ENCODE data around the gene TNNT2.

The TNNT2 gene

GRCh38 chr1:201356701-201357100, 20.8 kb downstream of the TNNT2 start:
- DNase-seq (ENCODE audit: low read depth), result no peak

- DNase-seq (ENCODE audit: low read depth), result no peak
Measured at GRCh38 chr1:201356236-201356635, 21.2 kb downstream of the TNNT2 start.

- DNase-seq (ENCODE audit: low read depth), result no peak
Measured at GRCh38 chr1:201355471-201355870, 22.0 kb downstream of the TNNT2 start.

GRCh38 chr1:201354901-201355295, 22.6 kb downstream of the TNNT2 start:
- no peak for DNase-seq (ENCODE audit: low read depth)

GRCh38 chr1:201354151-201354900, 23.2 kb downstream of the TNNT2 start:
- no peak for DNase-seq (ENCODE audit: low read depth)

GRCh38 chr1:201353186-201353940, 24.1 kb downstream of the TNNT2 start:
- no peak for DNase-seq (ENCODE audit: low read depth)

- DNase-seq (ENCODE audit: low read depth), result no peak
Measured at GRCh38 chr1:201351617-201352016, 25.9 kb downstream of the TNNT2 start.

- DNase-seq (ENCODE audit: low read depth), result no peak
Measured at GRCh38 chr1:201350884-201351283, 26.6 kb downstream of the TNNT2 start.

- no peak for DNase-seq (ENCODE audit: low read depth)
Measured at GRCh38 chr1:201350361-201350725, 27.1 kb downstream of the TNNT2 start.

GRCh38 chr1:201349092-201349491, 28.4 kb downstream of the TNNT2 start:
- DNase-seq (ENCODE audit: low read depth), result no peak

- DNase-seq (ENCODE audit: low read depth), result no peak
Measured at GRCh38 chr1:201348211-201348566, 29.3 kb downstream of the TNNT2 start.

GRCh38 chr1:201347498-201348210, 29.8 kb downstream of the TNNT2 start:
- DNase-seq (ENCODE audit: low read depth), result no peak

- no peak for DNase-seq (ENCODE audit: low read depth)
Measured at GRCh38 chr1:201346987-201347386, 30.5 kb downstream of the TNNT2 start.

- DNase-seq (ENCODE audit: low read depth), result no peak
Measured at GRCh38 chr1:201346337-201346939, 31.0 kb downstream of the TNNT2 start.

- no peak for DNase-seq (ENCODE audit: low read depth)
Measured at GRCh38 chr1:201345081-201345355, 32.5 kb downstream of the TNNT2 start.

- DNase-seq (ENCODE audit: low read depth), result no peak
Measured at GRCh38 chr1:201344206-201345080, 33.0 kb downstream of the TNNT2 start.

GRCh38 chr1:201341377-201341776, 36.1 kb downstream of the TNNT2 start:
- no peak for DNase-seq (ENCODE audit: low read depth)

GRCh38 chr1:201336711-201337450, 40.6 kb downstream of the TNNT2 start:
- DNase-seq (ENCODE audit: low read depth), result no peak

GRCh38 chr1:201335901-201336300, 41.6 kb downstream of the TNNT2 start:
- no peak for DNase-seq (ENCODE audit: low read depth)

- DNase-seq (ENCODE audit: low read depth), result no peak
Measured at GRCh38 chr1:201335174-201335870, 42.2 kb downstream of the TNNT2 start.
